EL (cell line): Measurements from ENCODE around the gene TPBG.
"Not testable (repeated sequence)": the region's sequence is repeated elsewhere in the genome, so short reads cannot be mapped to it uniquely, and the experiment has no call there.

Experiments
- DNase-seq: peaks from one replicate; pipeline ENCODE4 v3.0.0-alpha.2; 2016

The TPBG gene

DNA sequence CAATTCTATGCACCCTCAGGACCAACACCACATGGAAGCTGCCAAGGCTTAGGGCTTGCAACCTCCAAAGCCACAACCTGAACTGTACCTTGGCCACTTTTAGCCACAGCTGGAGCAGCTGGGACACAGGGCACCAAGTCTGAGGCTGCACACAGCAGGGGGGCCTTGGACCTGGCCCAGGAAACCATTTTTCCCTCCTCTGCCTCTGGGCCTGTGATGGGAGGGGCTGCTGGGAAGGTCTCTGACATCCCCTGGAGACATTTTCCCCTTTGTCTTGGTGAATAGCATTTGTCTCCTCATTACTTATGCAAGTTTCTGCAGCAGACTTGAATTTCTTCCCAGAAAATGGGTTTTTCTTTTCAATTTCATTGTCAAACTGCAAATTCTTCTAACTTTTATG is 13.0 kb downstream of the TPBG start:
- no peak for DNase-seq

DNA sequence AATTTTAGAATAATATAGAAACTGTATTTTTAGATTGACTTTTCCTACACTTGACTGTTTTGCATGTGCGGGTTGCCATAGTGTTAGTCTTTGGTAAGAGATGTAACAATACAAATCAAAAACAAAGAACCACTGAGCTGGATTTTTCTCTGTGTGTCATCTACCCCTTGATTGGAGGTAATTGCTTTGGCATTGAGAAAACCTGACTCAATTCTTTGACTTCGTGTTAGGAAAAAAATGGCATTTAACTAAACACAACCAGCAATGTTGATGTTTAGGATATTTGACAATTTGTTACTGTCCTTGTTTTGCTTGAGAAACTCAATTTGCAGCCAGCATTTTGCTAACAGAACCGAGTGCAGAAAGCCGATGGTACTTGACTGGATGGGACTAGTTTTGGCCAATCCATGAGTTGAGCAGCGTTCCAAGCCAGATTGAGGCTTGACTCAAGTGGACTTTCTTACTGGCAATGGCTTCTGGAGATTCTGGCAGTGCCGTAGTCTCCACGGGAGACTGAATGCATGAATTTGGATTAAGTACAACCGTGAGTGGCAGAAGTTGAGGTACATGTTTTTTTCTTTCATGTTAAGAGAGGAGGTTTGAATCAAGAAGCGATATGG is 17.1 kb downstream of the TPBG start:
- no peak for DNase-seq

DNA sequence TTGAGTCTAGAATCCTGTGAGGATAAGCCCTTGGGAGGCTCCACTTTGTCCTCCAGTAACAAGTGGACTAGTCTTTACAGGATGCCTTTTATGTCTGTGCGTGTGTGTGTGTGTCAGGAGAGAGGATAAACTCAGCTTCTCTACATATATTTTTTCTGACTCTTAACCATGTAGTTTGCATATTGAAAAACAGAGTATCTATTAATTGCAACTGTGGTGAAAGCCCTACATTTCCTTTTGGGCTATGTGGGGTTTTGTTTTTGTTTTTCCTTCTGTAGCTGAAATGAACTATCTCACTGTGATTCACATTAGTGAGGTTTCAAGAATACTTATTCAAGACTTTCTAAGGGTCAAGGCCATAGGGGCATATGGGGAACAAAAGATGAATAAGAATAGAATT is 17.7 kb downstream of the TPBG start:
- no peak for DNase-seq

DNA sequence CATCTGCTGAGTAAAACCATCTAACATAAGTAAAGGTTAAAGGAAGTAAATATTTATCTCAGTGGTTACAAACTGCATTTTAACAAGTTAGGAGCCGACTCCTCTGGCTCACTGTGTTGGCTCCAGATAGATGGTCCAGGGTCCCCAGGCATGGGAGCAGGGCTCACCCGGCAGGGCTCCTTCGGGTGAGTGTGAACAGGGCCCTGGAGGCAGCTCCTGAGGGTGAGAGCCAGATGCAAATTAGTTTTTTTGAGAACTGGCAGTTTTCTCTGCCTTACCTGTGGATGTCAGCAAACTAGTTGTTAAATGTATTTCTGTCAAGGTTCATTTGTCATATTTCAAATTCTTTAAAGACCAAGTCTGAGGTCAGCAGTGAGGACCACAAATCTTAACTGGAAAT is 21.5 kb downstream of the TPBG start:
- DNase-seq: no peak

DNA sequence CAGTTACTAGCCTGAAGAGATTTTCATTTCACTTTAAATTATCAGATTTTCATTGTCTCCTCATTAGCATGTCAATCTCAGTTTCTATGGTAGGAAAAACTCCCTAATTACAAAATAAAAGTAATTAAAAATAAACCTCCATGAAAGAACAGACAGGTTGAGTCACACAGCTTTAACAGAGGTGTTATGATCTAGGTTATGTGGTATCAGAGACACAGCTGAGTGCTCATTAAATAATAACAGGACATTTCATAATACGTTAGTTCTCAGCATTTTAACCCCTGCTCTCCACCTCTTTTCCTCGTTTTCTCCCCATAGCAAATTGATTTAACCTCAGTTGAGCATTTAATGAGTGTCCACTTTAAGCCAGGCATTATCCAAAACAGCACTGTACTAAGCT is 21.9 kb downstream of the TPBG start:
- no peak for DNase-seq

DNA sequence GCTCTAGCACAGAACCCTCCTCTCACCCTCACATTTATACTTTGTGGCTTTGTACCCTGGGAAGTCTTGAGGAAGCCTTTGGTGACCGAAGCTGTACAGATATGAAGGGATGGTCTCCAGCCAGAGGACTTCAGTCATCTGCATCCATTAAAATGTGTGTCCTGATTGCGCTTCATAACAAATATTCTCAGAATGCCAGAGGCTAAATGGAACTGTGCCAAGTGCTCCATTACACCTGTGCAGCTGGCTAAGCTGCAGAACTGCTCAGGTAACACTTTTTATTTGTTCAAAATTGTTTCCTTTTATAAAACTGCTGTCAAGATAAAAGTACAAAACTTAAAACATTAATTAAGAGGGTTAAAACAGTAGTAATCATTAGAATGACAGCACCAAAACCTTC is 22.3 kb downstream of the TPBG start:
- no peak for DNase-seq

DNA sequence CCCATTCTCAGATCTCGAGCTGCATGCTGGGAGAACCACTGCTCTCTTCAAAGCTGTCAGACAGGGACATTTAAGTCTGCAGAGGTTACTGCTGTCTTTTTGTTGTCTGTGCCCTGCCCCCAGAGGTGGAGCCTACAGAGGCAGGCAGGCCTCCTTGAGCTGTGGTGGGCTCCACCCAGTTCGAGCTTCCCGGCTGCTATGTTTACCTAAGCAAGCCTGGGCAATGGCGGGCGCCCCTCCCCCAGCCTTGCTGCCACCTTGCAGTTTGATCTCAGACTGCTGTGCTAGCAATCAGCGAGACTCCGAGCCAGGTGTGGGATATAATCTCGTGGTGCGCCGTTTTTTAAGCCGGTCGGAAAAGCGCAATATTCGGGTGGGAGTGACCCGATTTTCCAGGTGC is 31.2 kb downstream of the TPBG start:
- not testable (repeated sequence) for DNase-seq

DNA sequence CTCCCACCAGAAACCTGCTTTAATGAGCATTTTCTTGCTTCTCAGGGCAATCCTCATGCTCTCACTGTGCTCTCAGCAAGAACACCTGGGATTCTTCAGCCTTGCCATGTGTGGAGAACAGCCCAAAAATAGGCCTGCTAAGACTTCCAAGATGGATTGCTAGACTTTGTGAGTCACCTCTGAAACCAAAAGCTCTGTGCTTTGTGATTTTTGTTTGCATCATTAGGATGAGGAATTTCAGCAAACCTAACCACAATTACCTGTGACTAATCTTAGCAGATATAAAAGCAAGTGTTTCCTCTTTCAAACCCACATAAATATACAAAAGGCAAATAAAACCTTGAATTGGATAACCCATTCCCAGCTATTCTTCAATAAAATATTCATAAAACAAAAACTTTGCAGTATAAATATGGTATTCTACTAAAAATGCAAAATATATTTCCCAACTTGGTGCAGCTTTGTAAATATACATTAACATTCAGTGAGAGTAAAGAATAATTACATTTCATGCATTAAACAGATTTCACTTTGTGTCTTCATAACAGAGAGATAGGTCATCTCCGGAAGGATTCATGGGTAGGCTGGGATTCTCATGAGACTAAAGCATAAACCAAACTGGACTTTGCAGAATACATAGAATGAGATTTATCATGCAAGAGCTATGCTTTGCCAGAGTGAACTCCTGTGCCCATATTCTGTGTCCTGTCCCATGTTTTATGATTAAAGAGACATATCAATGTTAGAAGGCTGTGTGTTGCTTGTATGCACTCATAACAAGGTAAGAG is 33.5 kb downstream of the TPBG start:
- DNase-seq: peak; percentile 85

DNA sequence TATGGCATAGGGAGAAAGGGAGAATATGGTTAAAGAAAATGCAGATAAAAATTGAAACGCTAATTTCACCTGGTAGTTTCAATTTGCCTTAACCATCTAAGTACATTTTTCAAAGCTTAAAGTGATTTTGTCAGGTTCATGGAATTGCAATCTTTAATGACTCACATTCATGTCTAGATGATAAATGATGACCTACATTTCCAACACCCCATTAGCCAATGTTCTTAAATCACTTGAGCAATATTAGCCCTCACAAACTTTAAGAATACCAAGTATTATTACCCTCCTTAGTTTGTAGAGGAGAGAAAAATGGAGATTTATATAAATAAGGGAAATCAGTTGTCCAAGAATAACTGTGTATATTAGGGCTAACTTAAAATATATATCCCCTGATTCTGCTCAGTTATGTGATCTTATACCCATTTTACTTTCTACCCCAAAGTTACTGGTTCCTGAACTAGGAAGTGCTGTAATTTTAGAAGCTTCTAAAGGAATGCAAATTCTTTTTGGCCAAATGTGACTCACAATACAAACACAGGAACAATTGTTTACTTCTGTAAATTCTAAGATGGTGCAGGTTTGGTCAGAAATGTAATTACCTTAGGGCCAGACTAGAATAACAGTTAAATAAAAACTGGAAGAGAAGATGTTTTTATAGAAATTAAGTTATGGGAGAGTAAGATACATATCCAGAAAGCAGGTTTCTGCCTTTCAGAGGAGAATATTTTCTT is 34.5 kb downstream of the TPBG start:
- peak; percentile 61 for DNase-seq

DNA sequence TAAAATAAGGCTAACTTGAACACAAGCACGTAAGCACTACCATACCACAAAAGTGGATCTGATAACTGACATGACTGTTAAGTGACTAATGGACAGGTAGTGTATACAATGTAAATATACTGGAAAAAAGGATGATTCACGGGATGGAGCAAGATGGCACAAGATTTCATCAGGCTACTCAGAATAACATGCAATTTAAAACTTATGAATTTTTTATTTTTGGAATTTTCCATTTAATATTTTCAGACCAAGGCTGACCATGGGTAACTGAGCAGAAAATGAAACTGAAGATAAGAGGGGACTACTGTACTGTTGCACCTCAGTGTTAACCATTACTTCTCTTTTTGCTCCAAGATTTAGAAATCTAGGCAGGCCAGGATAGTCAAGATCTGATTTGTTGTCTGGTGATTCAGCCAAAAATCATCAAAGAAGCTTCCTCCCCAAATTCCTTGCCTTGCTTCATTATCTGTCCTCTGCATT is 45.4 kb downstream of the TPBG start:
- DNase-seq: peak; percentile 81

DNA sequence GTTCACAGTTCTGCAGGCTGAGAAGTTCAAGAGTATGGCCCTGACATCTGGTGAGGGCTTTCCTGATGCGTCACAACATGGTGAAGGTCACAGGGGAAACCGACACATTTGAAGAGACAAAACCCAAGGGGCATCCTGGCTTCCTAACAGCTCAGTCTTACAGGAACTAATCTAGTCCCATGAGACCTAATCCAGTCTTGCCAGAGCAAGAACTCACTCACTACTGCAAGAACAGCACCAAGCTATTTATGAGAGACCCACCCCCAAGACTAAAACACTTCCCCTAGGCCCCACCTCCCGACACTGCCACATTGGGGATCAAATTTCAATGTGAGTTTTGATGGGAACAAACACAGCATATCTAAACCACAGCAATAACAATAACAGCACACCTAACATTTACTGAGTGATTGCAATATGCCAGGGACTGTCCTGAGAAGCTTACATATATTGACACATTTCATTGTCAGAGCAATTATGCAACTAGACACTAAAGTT is 46.6 kb downstream of the TPBG start:
- peak; percentile 62 for DNase-seq

DNA sequence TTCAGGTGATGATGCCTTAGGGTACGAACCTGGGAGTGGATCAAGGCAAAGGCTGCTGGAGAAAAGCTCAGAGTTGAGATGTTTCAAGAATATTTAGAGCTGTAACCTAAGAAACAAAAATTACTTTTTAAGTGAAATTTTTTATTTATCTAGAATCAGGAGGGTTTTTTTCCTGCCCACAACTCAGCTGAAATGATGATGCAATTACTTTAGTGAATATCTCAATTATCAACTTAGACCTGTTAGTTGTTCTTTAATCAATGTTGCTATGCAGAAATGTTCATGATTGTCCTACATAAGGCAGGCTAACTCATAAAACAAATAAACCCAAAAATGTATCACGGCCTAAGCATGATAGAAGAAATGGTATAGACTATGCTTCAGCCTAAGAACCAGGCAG is 50.3 kb downstream of the TPBG start:
- no peak for DNase-seq

DNA sequence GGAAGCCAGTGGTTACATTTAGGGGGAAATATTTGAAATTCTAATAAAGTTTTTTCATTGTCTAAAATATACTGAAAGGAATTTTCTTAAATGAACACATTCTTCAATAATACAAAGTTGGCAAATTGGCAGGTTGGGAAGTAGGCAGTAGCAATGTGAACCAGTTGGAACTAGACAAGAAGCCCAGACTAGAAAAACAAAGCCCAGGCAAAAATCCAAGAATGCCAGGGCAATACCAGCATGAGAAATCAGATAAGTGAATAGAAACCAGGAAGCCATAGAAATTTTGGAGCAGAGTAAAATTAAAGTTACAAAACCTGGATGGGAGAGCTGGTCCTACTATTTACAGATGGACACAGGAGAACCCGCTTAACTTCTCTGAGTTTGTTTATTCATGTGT is 52.2 kb downstream of the TPBG start:
- peak; percentile 20 for DNase-seq

DNA sequence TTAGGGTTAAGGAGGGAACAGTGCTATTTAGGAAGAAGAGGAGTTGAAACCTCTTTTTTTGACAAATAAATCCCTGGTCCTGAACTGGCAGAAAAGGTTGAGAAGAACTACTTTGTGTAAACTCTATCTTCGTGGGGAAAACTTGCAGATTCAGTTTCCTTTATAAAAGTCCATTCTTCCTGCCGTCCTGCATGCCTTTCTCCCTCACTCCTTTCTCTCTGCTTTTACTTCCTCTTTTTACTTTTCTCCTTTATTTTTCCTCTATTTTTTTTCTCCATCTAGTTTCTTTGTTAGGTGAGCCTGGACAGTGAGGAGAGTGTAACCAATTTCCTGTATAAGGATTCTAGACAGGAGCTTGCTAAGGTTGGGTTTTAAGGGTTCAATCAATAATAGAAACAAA is 52.7 kb downstream of the TPBG start:
- DNase-seq: no peak
